RWPE2 (cell line): ENCODE measurements around the gene THSD7B.

Experiments
- ATAC-seq: fragments of 200-7000 bp; cut with Tn5 transposase; 3 replicates; pipeline ENCODE4 v1.9.1; 2021; ENCODE audit warnings: low read depth
- DNase-seq: peaks from one replicate; pipeline ENCODE4 v3.0.0-alpha.2; 2020; ENCODE audit warnings: low spot score
- H3K27ac ChIP-seq: fragments of 450-650 bp; 2 replicates; pipeline ENCODE4 v1.5.1; 2017; ENCODE audit warnings: mild to moderate bottlenecking; ENCODE audit not compliant: poor library complexity, severe bottlenecking
- H3K27me3 ChIP-seq: fragments of 250-450 bp; sonication (Bioruptor Pico); 2 replicates; pipeline ENCODE4 v1.5.1; 2021; ENCODE audit warnings: mild to moderate bottlenecking, moderate library complexity; ENCODE audit not compliant: insufficient read depth, poor library complexity, severe bottlenecking
- H3K36me3 ChIP-seq: fragments of 250-450 bp; sonication (Bioruptor Pico); 2 replicates; pipeline ENCODE4 v1.5.1; 2020; ENCODE audit warnings: low read depth, mild to moderate bottlenecking, moderate library complexity
- H3K4me1 ChIP-seq: fragments of 250-450 bp; sonication (Bioruptor Pico); 2 replicates; pipeline ENCODE4 v1.5.1; 2021; ENCODE audit warnings: mild to moderate bottlenecking, moderate library complexity; ENCODE audit not compliant: insufficient read depth, poor library complexity, severe bottlenecking
- H3K4me3 ChIP-seq: fragments of 250-450 bp; sonication (Bioruptor Pico); 2 replicates; pipeline ENCODE4 v1.5.1; 2021; ENCODE audit warnings: mild to moderate bottlenecking, moderate library complexity; ENCODE audit not compliant: severe bottlenecking
- H3K9me3 ChIP-seq: fragments of 250-450 bp; sonication (Bioruptor Pico); 2 replicates; pipeline ENCODE4 v1.5.1; 2021; ENCODE audit warnings: mild to moderate bottlenecking, moderate library complexity; ENCODE audit not compliant: severe bottlenecking
- CTCF ChIP-seq: fragments of 450-650 bp; IDR thresholded peaks from one replicate; pipeline ENCODE4 v1.5.1; 2017; ENCODE audit warnings: mild to moderate bottlenecking, moderate library complexity; ENCODE audit not compliant: poor library complexity, severe bottlenecking

THSD7B gene

GRCh38 chr2:137021763-137022162, 256.4 kb downstream of the THSD7B start:
- H3K27ac ChIP-seq: no peak overlapping the region
- no peak for TF ChIP-seq CTCF
- H3K4me1 ChIP-seq: no peaks in the 10 kb centered on the region
- 0 out of 3 replicates have a peak, but pooled peaks have one; percentile 21 for ATAC-seq
- H3K36me3 ChIP-seq: no peaks in the 10 kb centered on the region
- H3K27me3 ChIP-seq: no peaks in the 10 kb centered on the region
- H3K9me3 ChIP-seq: no peaks in the 10 kb centered on the region
- DNase-seq: no peak
- H3K4me3 ChIP-seq: no peak overlapping the region

GRCh38 chr2:137023205-137023604, 257.9 kb downstream of the THSD7B start:
- H3K4me1 ChIP-seq: no peaks in the 10 kb centered on the region

GRCh38 chr2:137031731-137032130, 266.4 kb downstream of the THSD7B start:
- Histone ChIP-seq H3K27ac (no peak overlapping the region), H3K36me3 (no peaks in the 10 kb centered on the region), H3K27me3 (no peaks in the 10 kb centered on the region), H3K4me3 (no peak overlapping the region), H3K4me1 (no peaks in the 10 kb centered on the region), H3K9me3 (no peaks in the 10 kb centered on the region)
- no peak for ATAC-seq
- no peak for DNase-seq
- TF ChIP-seq CTCF: no peak

More at GRCh38 chr2:137023205-137023604, 257.9 kb downstream of the THSD7B start:
- TF ChIP-seq CTCF: no peak
- no peak for DNase-seq
- Histone ChIP-seq H3K36me3 (no peaks in the 10 kb centered on the region), H3K9me3 (no peaks in the 10 kb centered on the region), H3K4me3 (no peak overlapping the region), H3K27ac (no peak overlapping the region), H3K27me3 (no peaks in the 10 kb centered on the region)
- no peak for ATAC-seq

- no peaks in the 10 kb centered on the region for H3K27me3 ChIP-seq
- H3K27ac ChIP-seq: no peak overlapping the region
- ATAC-seq: no peak
- TF ChIP-seq CTCF: no peak
- no peak overlapping the region for H3K4me3 ChIP-seq
- no peaks in the 10 kb centered on the region for H3K36me3 ChIP-seq
- no peaks in the 10 kb centered on the region for H3K9me3 ChIP-seq
- H3K4me1 ChIP-seq: no peaks in the 10 kb centered on the region
- DNase-seq: no peak
Observed at GRCh38 chr2:137036619-137037018, 271.3 kb downstream of the THSD7B start.

GRCh38 chr2:137039482-137040152, 274.3 kb downstream of the THSD7B start:
- H3K27me3 ChIP-seq: no peaks in the 10 kb centered on the region
- DNase-seq (no peak), ATAC-seq (no peak)
- H3K36me3 ChIP-seq: no peaks in the 10 kb centered on the region
- TF ChIP-seq CTCF: no peak
- no peaks in the 10 kb centered on the region for H3K4me1 ChIP-seq
- H3K9me3 ChIP-seq: no peaks in the 10 kb centered on the region
- H3K27ac ChIP-seq: no peak overlapping the region
- H3K4me3 ChIP-seq: no peak overlapping the region
